ENCODE measurements around the gene HIC1.

HIC1 gene

DNA sequence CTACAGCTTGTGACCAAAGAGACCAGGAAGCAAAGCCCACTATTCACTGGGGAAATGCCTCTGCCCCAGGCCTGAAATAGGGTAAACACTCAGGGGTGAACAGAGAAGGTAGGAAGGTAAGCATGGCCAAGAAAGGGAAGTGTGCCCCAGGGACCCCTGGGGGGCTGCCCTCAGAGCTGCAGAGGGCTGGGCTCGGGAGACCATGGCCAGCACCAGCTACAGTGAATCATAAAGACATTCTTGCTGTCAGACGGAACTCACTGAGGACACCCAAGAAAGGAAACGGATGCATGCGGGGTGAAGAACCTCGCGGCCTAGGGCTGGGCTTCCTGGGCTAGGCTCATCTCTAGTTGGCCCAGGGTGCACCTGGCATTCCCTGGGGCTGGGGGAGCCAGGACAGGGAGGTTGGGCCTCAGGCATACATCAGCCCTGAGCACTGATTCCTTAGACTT is 9.6 kb downstream of the HIC1 start:
- Histone ChIP-seq H3K4me3 (IDR thresholded peaks at IDR 0.05; ENCODE audit: insufficient read depth, low read depth, low read length) (no peak overlapping the region), H2AFZ (ENCODE audit: low read depth) (no peak overlapping the region), H4K20me1 (ENCODE audit: insufficient read depth) (no peaks in the 10 kb centered on the region), H3K36me3 (ENCODE audit: insufficient read depth) (no peaks in the 10 kb centered on the region), H3K79me2 (ENCODE audit: insufficient read depth, low read depth) (no peaks in the 10 kb centered on the region), H3K4me1 (ENCODE audit: low read depth, poor library complexity, severe bottlenecking) (peaks cover 16% of the 10 kb centered on the region), H3K27me3 (ENCODE audit: insufficient read depth, low read depth) (no peaks in the 10 kb centered on the region), H3K27ac (no peak overlapping the region), H3K9ac (no peak overlapping the region), H3K4me2 (no peak overlapping the region)
- TF ChIP-seq, protein P1, sequence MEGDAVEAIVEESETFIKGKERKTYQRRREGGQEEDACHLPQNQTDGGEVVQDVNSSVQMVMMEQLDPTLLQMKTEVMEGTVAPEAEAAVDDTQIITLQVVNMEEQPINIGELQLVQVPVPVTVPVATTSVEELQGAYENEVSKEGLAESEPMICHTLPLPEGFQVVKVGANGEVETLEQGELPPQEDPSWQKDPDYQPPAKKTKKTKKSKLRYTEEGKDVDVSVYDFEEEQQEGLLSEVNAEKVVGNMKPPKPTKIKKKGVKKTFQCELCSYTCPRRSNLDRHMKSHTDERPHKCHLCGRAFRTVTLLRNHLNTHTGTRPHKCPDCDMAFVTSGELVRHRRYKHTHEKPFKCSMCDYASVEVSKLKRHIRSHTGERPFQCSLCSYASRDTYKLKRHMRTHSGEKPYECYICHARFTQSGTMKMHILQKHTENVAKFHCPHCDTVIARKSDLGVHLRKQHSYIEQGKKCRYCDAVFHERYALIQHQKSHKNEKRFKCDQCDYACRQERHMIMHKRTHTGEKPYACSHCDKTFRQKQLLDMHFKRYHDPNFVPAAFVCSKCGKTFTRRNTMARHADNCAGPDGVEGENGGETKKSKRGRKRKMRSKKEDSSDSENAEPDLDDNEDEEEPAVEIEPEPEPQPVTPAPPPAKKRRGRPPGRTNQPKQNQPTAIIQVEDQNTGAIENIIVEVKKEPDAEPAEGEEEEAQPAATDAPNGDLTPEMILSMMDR (conservative IDR thresholded peaks at IDR 0.05; ENCODE audit: low read depth, low read length): no peak

DNA sequence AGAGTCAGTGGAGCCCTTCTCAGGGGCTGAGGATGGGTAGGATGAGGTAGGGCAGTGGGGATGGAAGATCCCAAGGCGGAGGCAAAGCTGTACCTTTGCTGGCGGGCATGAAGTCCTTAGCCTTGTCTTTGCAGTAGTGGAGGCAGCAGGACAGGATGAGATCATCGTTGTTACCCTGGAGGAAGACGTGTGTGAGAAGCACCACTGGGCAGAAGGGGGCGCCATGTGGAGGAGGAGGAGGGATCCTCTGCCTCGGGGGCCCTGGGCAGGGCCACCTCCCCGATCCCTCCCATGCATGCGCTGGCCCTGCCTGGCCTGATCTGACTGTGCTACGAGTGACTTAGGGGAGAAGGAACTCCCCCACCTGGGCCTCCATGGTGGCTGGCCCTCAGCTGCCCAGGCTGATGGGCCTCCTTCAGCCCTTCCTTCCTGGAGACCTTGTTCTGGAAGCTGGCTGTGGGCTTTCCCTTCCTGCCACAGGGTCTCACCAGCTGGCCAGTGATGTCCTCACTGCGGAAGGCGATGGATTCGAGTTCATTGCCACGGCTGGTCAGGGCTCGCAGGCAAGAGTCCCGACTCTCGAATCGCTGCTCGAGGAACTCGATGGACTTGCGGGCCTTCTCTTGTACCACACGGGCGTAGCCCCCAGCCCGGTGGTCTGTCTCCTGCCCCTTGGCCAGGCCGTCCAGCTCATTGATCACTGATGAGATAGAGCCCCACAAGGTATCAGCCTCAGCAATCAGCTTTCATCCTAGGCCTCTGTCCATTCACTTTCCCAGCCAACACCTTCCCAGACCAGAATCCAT is 10.3 kb downstream of the HIC1 start:
- Histone ChIP-seq H3K27me3 (ENCODE audit: insufficient read depth, low read depth) (no peaks in the 10 kb centered on the region), H3K4me3 (IDR thresholded peaks at IDR 0.05; ENCODE audit: insufficient read depth, low read depth, low read length) (no peak overlapping the region), H3K79me2 (ENCODE audit: insufficient read depth, low read depth) (no peaks in the 10 kb centered on the region), H3K27ac (no peak overlapping the region), H3K4me1 (ENCODE audit: low read depth, poor library complexity, severe bottlenecking) (peaks cover 22% of the 10 kb centered on the region), H4K20me1 (ENCODE audit: insufficient read depth) (no peaks in the 10 kb centered on the region), H3K36me3 (ENCODE audit: insufficient read depth) (no peaks in the 10 kb centered on the region), H3K9ac (no peak overlapping the region), H2AFZ (ENCODE audit: low read depth) (no peak overlapping the region), H3K4me2 (no peak overlapping the region)
- TF ChIP-seq, protein P1 (conservative IDR thresholded peaks at IDR 0.05; ENCODE audit: low read depth, low read length): peak; percentile 30

DNA sequence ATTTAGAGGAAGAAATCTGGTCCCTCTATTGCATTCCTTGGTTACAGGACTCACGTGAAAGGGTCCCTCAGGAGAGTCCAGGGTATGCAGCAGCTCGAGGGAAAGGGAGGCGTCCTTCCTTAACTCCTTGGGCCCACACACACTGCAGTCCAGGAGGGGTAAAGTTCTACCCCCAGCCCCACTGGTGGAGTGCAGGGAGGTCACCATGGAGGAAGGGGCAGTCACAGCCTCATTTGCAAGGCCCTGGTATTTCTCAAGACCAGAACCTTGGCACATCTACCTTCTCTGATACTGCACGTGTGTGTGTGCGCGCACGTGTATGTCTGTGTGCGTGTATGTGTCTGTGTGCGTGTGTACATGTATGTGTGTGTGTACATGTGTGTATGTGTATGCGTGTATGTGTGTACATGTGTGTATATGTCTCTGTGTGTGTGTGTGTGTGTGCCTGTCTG is 11.1 kb downstream of the HIC1 start:
- Histone ChIP-seq H3K27ac (no peak overlapping the region), H3K27me3 (ENCODE audit: insufficient read depth, low read depth) (no peaks in the 10 kb centered on the region), H4K20me1 (ENCODE audit: insufficient read depth) (no peaks in the 10 kb centered on the region), H3K36me3 (ENCODE audit: insufficient read depth) (no peaks in the 10 kb centered on the region), H3K4me3 (IDR thresholded peaks at IDR 0.05; ENCODE audit: insufficient read depth, low read depth, low read length) (no peak overlapping the region), H3K4me2 (no peak overlapping the region), H3K9ac (no peak overlapping the region), H3K4me1 (ENCODE audit: low read depth, poor library complexity, severe bottlenecking) (peaks cover 28% of the 10 kb centered on the region), H2AFZ (ENCODE audit: low read depth) (no peak overlapping the region), H3K79me2 (ENCODE audit: insufficient read depth, low read depth) (no peaks in the 10 kb centered on the region)
- TF ChIP-seq, protein P1 (conservative IDR thresholded peaks at IDR 0.05; ENCODE audit: low read depth, low read length): no peak

DNA sequence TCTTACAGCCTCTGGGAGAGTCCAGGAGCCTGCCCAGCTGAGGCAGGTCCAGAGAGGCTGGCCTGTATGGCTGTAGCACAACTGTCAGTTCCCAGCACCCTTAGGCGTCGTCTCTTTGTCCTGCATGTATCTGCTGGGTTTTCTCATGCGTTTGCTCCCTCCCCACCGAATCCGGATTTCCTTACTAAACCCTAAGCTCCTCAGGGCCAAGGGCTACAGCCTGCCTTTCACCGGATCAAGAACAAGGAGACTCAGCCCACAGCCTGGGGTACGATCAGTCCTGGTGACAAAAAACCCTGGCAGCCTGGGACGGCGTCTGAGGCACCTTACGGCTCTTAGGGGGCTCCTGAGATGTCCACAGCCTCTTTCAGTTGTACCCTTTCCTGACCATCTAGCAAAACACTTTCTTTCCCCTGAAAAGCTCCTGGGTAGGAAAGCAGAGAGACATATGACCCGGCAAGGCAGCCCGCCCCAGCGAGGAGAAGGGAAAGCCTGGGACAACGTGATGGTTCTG is 12.2 kb downstream of the HIC1 start:
- TF ChIP-seq, protein P1 (conservative IDR thresholded peaks at IDR 0.05; ENCODE audit: low read depth, low read length): no peak
- Histone ChIP-seq H3K4me2 (no peak overlapping the region), H3K79me2 (ENCODE audit: insufficient read depth, low read depth) (no peaks in the 10 kb centered on the region), H3K4me3 (IDR thresholded peaks at IDR 0.05; ENCODE audit: insufficient read depth, low read depth, low read length) (no peak overlapping the region), H3K27ac (no peak overlapping the region), H3K27me3 (ENCODE audit: insufficient read depth, low read depth) (no peaks in the 10 kb centered on the region), H2AFZ (ENCODE audit: low read depth) (no peak overlapping the region), H4K20me1 (ENCODE audit: insufficient read depth) (no peaks in the 10 kb centered on the region), H3K9ac (no peak overlapping the region), H3K4me1 (ENCODE audit: low read depth, poor library complexity, severe bottlenecking) (peaks cover 39% of the 10 kb centered on the region), H3K36me3 (ENCODE audit: insufficient read depth) (no peaks in the 10 kb centered on the region)
